Thymus (tissue), 11 donors: ENCODE data around the gene EHBP1. TPM values are rescaled to one million over a fixed set of nuclear protein-coding genes. Genes with fewer than 3 reads are reported as not detected.

ENCODE experiments used
- DNase-seq, 9 donors: peaks; one replicate each; pipeline ENCODE4 v3.0.0-alpha.2; 2013; ENCODE audit warnings: low spot score in 9 of 9, low read depth in 6 of 9, missing footprints in 1 of 9
- H3K27ac ChIP-seq, 2 donors: one replicate each; pipeline ENCODE4 v1.5.1; 2013; ENCODE audit warnings: control low read depth in 1 of 2, low read depth in 1 of 2, low read length in 1 of 2, mild to moderate bottlenecking in 1 of 2, moderate library complexity in 1 of 2
- H3K27me3 ChIP-seq, 2 donors: one replicate each; pipeline ENCODE4 v1.5.1; 2013; ENCODE audit warnings: low read length in 1 of 2; ENCODE audit not compliant: control insufficient read depth in 2 of 2, insufficient read depth in 1 of 2
- H3K36me3 ChIP-seq, 2 donors: one replicate each; pipeline ENCODE4 v1.5.1; 2013; ENCODE audit warnings: low read length in 1 of 2, mild to moderate bottlenecking in 1 of 2, moderate library complexity in 1 of 2; ENCODE audit not compliant: control insufficient read depth in 2 of 2, insufficient read depth in 2 of 2
- H3K4me1 ChIP-seq, 2 donors: one replicate each; pipeline ENCODE4 v1.5.1; 2013; ENCODE audit warnings: low read length in 2 of 2; ENCODE audit not compliant: control insufficient read depth in 2 of 2, insufficient read depth in 2 of 2
- H3K4me3 ChIP-seq, 2 donors: one replicate each; pipeline ENCODE4 v1.5.1; 2013; ENCODE audit warnings: low read length in 2 of 2, control low read depth in 1 of 2, mild to moderate bottlenecking in 1 of 2
- H3K9me3 ChIP-seq, 2 donors: one replicate each; pipeline ENCODE4 v1.5.1; 2013; ENCODE audit warnings: low read length in 1 of 2, mild to moderate bottlenecking in 1 of 2; ENCODE audit not compliant: control insufficient read depth in 2 of 2, insufficient read depth in 1 of 2
- WGBS: extraction: QIAGEN DNeasy Blood & Tissue Kit; methylation state at CpG from one replicate; pipeline ENCODE4 v1.1.7; 2013; 5-methylcytosine and 5-hydroxymethylcytosine counted together
- polyA plus RNA-seq: library from polyadenylated mRNA; stranded (reverse); fragments of 200-250 nt; gene quantifications from one replicate; pipeline ENCODE4 v1.2.3, GENCODE V29; 2013
- total RNA-seq: library from RNA; stranded (reverse); fragments of 120-200 nt; gene quantifications from one replicate; pipeline ENCODE4 v1.2.4, GENCODE V29; 2013
- donor health status: healthy.

Gene EHBP1
- total and polyA plus RNA-seq, 2 donors: 11.2 to 19.5 TPM

- Histone ChIP-seq H3K27ac (no peak overlapping the region), H3K4me1 (no peaks in the 10 kb centered on the region), H3K4me3 (no peak overlapping the region), H3K27me3 (no peaks in the 10 kb centered on the region), H3K36me3 (no peaks in the 10 kb centered on the region), H3K9me3 (no peaks in the 10 kb centered on the region)
- WGBS: 97% methylated on average over 2 of the region's 2 CpGs
- DNase-seq: no peak
These were observed 18.6 kb downstream of the EHBP1 start for GRCh38 chr2:62724106-62724505.

- Histone ChIP-seq H3K9me3 (no peaks in the 10 kb centered on the region), H3K36me3 (no peaks in the 10 kb centered on the region), H3K4me3 (no peak overlapping the region), H3K4me1 (no peaks in the 10 kb centered on the region), H3K27me3 (no peaks in the 10 kb centered on the region), H3K27ac (no peak overlapping the region)
- 97% methylated on average over 10 of the region's 10 CpGs for WGBS
- DNase-seq: peak in 4 of 9 donors; percentile 8 to 24 (median 22)
These were observed 19.6 kb downstream of the EHBP1 start for GRCh38 chr2:62724886-62725711.

GRCh38 chr2:62725712-62726055, 20.2 kb downstream of the EHBP1 start:
- no peak overlapping the region for H3K27ac ChIP-seq
- H3K27me3 ChIP-seq: no peaks in the 10 kb centered on the region
- H3K36me3 ChIP-seq: no peaks in the 10 kb centered on the region
- DNase-seq: no peak
- H3K9me3 ChIP-seq: no peaks in the 10 kb centered on the region
- WGBS: 97% methylated on average over 3 of the region's 3 CpGs
- H3K4me3 ChIP-seq: no peak overlapping the region
- H3K4me1 ChIP-seq: no peaks in the 10 kb centered on the region

GRCh38 chr2:62727259-62727867, 21.9 kb downstream of the EHBP1 start:
- Histone ChIP-seq H3K27me3 (no peaks in the 10 kb centered on the region), H3K9me3 (no peaks in the 10 kb centered on the region)
- 98% methylated on average over 2 of the region's 2 CpGs for WGBS

GRCh38 chr2:62727876-62728566, 22.5 kb downstream of the EHBP1 start:
- Histone ChIP-seq H3K27me3 (no peaks in the 10 kb centered on the region), H3K4me1 (no peaks in the 10 kb centered on the region), H3K4me3 (no peak overlapping the region), H3K27ac (no peak overlapping the region), H3K36me3 (no peaks in the 10 kb centered on the region), H3K9me3 (no peaks in the 10 kb centered on the region)
- 95% methylated on average over 5 of the region's 5 CpGs for WGBS
- DNase-seq: no peak

More at GRCh38 chr2:62727259-62727867, 21.9 kb downstream of the EHBP1 start:
- DNase-seq: no peak
- no peaks in the 10 kb centered on the region for H3K4me1 ChIP-seq
- H3K36me3 ChIP-seq: no peaks in the 10 kb centered on the region
- H3K4me3 ChIP-seq: no peak overlapping the region
- no peak overlapping the region for H3K27ac ChIP-seq

- no peaks in the 10 kb centered on the region for H3K36me3 ChIP-seq
- H3K9me3 ChIP-seq: no peaks in the 10 kb centered on the region
- no peak overlapping the region for H3K4me3 ChIP-seq
- H3K4me1 ChIP-seq: no peaks in the 10 kb centered on the region
- no peaks in the 10 kb centered on the region for H3K27me3 ChIP-seq
- DNase-seq: no peak
- H3K27ac ChIP-seq: no peak overlapping the region
- 98% methylated on average over 3 of the region's 3 CpGs for WGBS
These were observed 25.8 kb downstream of the EHBP1 start for GRCh38 chr2:62731275-62731674.

- Histone ChIP-seq H3K27me3 (no peaks in the 10 kb centered on the region), H3K36me3 (no peaks in the 10 kb centered on the region)
- 99% methylated on average over 6 of the region's 6 CpGs for WGBS
These were observed 26.8 kb downstream of the EHBP1 start for GRCh38 chr2:62732262-62732777.

GRCh38 chr2:62733546-62733945, 28.0 kb downstream of the EHBP1 start:
- H3K4me3 ChIP-seq: no peak overlapping the region
- H3K27ac ChIP-seq: no peak overlapping the region
- WGBS: 100% methylated on average over 1 of the region's 1 CpG
- H3K4me1 ChIP-seq: no peaks in the 10 kb centered on the region
- H3K9me3 ChIP-seq: no peaks in the 10 kb centered on the region
- no peaks in the 10 kb centered on the region for H3K27me3 ChIP-seq
- DNase-seq: no peak
- H3K36me3 ChIP-seq: no peaks in the 10 kb centered on the region

More at GRCh38 chr2:62732262-62732777, 26.8 kb downstream of the EHBP1 start:
- H3K4me3 ChIP-seq: no peak overlapping the region
- H3K4me1 ChIP-seq: no peaks in the 10 kb centered on the region
- H3K27ac ChIP-seq: no peak overlapping the region
- no peak for DNase-seq
- no peaks in the 10 kb centered on the region for H3K9me3 ChIP-seq
